Peyer's patch (tissue), 4 donors: ENCODE measurements around the gene GPR85. TPM values are rescaled to one million over a fixed set of nuclear protein-coding genes. Genes with fewer than 3 reads are reported as not detected.

Experiments used
- DNase-seq, 3 donors: peaks; one replicate each; pipeline ENCODE4 v3.0.0-alpha.2; 2017 to 2019
- H3K27ac ChIP-seq, 4 donors: fragments of 200-600 bp; sonication (generic); one replicate each; pipeline ENCODE4 v1.5.1; 2016 to 2019
- H3K27me3 ChIP-seq, 2 donors: fragments of 200-600 bp; sonication (generic); one replicate each; pipeline ENCODE4 v1.5.1; 2019
- H3K36me3 ChIP-seq, 3 donors: fragments of 200-600 bp; sonication (generic); one replicate each; pipeline ENCODE4 v1.5.1; 2016 to 2019
- H3K4me1 ChIP-seq, 4 donors: fragments of 200-600 bp; sonication (generic); one replicate each; pipeline ENCODE4 v1.5.1; 2016 to 2019
- H3K4me3 ChIP-seq, 4 donors: fragments of 200-600 bp; sonication (generic); 1 replicate in 3 of 4; 2 replicates in 1 of 4; pipeline ENCODE4 v1.5.1; 2016 to 2019; ENCODE audit warnings: mild to moderate bottlenecking in 1 of 4
- H3K9me3 ChIP-seq, 4 donors: fragments of 200-600 bp; sonication (generic); one replicate each; pipeline ENCODE4 v1.5.1; 2016 to 2019; ENCODE audit warnings: mild to moderate bottlenecking in 1 of 4
- POLR2A ChIP-seq, 2 donors: fragments of 450-650 bp; IDR thresholded peaks; one replicate each; pipeline ENCODE4 v1.5.1; 2017; ENCODE audit warnings: antibody characterized with exemption in 2 of 2, mild to moderate bottlenecking in 2 of 2, moderate library complexity in 2 of 2
- total RNA-seq, 4 donors: library from RNA; depleted of rRNA; stranded (reverse); fragments of >200 nt; gene quantifications; one replicate each; pipeline ENCODE4 v1.1.0, GENCODE V29; 2016
- TF ChIP-seq, protein P1 (sequence below), 6 experiments: fragments of 450-650 bp in 4 of 6; fragments of 200-600 bp in 2 of 6; sonication (generic) in 1 of 6; IDR thresholded peaks; one replicate each; pipeline ENCODE4 v1.5.1; 2017 to 2019; ENCODE audit warnings: antibody characterized with exemption in 6 of 6, mild to moderate bottlenecking in 3 of 6, moderate library complexity in 1 of 6

GPR85 gene
- total RNA-seq, 4 donors from 2014 or later, result not detected

DNA sequence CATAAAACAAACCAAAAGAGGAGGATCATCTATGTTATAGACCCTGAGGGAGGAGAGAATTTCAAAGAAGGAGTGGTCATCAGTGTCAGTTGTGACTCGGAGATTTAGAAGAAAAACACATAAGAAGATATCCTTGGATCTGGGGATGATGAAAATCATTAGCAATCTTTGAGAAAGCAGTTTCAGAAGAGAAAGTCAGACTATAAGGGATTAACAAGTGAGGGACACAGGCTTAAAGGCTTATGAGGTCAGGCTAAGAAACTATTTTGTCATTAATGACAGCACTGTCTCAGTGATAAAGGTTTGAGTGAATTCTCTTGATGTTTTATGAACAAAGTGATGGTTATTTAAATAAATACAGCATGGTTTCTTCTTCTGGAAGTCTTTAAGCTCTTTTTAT, 6.1 kb upstream of the GPR85 start:
- no peaks in the 10 kb centered on the region for H3K9me3 ChIP-seq
- no peak for TF ChIP-seq POLR2A (IDR thresholded peaks at IDR 0.05)
- TF ChIP-seq, protein P1, sequence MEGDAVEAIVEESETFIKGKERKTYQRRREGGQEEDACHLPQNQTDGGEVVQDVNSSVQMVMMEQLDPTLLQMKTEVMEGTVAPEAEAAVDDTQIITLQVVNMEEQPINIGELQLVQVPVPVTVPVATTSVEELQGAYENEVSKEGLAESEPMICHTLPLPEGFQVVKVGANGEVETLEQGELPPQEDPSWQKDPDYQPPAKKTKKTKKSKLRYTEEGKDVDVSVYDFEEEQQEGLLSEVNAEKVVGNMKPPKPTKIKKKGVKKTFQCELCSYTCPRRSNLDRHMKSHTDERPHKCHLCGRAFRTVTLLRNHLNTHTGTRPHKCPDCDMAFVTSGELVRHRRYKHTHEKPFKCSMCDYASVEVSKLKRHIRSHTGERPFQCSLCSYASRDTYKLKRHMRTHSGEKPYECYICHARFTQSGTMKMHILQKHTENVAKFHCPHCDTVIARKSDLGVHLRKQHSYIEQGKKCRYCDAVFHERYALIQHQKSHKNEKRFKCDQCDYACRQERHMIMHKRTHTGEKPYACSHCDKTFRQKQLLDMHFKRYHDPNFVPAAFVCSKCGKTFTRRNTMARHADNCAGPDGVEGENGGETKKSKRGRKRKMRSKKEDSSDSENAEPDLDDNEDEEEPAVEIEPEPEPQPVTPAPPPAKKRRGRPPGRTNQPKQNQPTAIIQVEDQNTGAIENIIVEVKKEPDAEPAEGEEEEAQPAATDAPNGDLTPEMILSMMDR (IDR thresholded peaks at IDR 0.05), result no peak
- no peak overlapping the region for H3K27ac ChIP-seq
- DNase-seq, result no peak
- no peak overlapping the region for H3K4me3 ChIP-seq
- no peaks in the 10 kb centered on the region for H3K36me3 ChIP-seq
- H3K4me1 ChIP-seq, result no peaks in the 10 kb centered on the region
- H3K27me3 ChIP-seq, result no peaks in the 10 kb centered on the region

DNA sequence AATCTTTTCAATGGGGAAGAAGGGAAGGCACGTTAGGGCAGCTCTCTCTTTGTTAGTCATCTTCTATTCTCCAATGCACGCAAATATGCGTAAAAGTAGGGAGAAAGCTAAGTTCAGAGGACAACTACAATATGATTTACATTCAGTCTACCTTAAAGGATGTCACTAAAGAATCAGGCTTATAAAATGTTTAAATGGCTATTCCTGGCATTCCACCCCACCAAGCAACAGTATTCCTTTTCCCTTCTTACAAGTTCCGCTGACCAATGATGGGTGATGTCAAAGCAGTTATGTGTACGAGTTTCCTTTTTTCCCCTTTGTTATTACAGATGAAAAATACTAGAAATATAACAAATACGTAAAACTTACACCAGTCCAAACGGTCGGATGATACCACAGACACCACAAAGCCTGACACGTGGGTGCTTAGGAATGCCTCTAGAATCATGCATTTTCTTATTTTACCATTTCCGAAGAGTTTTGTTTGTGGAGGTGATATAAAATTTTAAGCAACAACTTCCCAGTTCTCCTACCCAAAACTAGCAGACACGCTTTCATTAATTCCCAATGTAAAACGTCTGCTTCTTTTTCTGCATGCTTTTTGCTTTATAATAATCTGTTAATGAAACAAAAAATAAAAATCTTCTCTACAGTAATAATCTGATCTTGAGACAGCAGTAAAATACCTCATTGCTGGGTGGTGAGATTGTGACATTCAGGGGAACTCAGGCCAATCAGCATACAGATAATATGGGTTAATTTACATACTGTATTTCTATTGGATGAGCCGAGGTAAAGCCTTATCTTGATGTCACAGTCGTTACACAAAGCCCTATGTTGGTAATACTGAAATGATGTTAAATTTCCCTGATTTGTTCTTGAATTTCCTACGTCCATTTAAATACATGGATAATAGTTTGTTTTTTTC, 708 bp upstream of the GPR85 start:
- Histone ChIP-seq H3K9me3 (no peaks in the 10 kb centered on the region), H3K27me3 (no peaks in the 10 kb centered on the region), H3K4me3 (peak overlapping the region in 1 of 4 donors; percentile 45), H3K36me3 (no peaks in the 10 kb centered on the region), H3K27ac (peak overlapping the region in 1 of 4 donors; percentile 9), H3K4me1 (no peaks in the 10 kb centered on the region)
- no peak for TF ChIP-seq POLR2A (IDR thresholded peaks at IDR 0.05)
- TF ChIP-seq, protein P1 (IDR thresholded peaks at IDR 0.05), result no peak
- DNase-seq, result no peak

DNA sequence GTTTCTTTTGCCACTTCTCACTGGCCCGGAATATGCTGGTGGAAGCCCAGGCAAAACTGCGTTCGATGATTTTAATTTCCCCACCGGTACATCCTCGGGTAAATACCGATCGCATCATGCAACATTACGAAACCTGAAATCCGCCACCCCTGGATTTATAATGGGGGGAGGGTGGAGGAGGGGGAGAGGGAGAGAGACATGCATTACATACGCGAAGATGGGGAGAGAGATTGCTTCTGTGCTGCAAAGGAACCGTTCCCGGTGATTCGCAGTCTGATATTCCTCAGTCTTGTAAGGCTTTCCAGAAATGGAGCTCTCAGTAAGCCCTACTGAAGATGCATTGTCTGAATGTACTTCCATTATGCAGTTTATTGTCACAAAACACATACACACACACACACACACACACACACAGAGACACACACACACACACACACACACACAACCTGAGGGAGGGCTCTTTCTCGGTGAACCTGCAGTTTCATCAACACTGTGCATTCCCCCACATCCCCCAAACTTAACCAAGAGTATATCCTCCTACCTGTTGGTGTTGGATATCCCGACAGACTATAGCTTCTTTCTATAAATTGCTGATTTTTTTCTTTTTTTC, 741 bp downstream of the GPR85 start:
- Histone ChIP-seq H3K27ac (no peak overlapping the region), H3K4me3 (peak overlapping the region in 1 of 4 donors; percentile 45), H3K27me3 (no peaks in the 10 kb centered on the region), H3K36me3 (no peaks in the 10 kb centered on the region), H3K9me3 (no peaks in the 10 kb centered on the region), H3K4me1 (no peaks in the 10 kb centered on the region)
- TF ChIP-seq POLR2A (IDR thresholded peaks at IDR 0.05), result no peak
- TF ChIP-seq, protein P1 (IDR thresholded peaks at IDR 0.05), result no peak
- no peak for DNase-seq

DNA sequence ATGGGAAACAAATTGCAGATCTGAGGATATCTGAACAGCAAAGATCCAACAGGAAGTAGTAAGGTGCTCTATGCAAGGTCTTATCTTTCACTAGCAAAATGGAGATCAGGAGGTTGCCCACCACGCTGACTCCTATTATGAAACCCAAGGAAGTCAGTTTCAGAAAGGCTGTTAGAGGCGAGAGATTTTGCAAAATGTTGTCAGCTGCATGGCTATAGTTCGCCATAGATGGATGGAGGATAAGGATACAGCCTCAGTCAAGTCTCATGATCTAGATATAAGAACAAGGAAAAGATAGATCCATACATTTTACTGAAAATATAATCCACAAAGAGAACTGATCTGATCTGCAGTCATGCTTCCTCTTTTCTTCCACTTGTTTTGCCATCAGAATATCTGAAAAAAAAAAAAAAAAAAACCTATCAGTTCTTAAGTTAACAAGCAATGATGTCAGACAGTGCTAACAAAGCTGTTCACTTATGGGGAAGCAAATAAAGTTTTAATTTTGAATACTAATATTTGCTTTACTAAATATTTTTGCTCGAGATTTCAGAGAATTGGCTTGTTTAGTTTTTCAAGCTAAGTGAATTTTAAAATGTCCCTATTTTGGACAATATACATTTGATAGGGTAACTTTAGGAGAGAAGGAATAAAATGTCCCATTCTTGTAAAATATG, 2.0 kb downstream of the GPR85 start:
- Histone ChIP-seq H3K27ac (no peak overlapping the region), H3K27me3 (no peaks in the 10 kb centered on the region), H3K9me3 (no peaks in the 10 kb centered on the region), H3K4me3 (no peak overlapping the region), H3K36me3 (no peaks in the 10 kb centered on the region), H3K4me1 (no peaks in the 10 kb centered on the region)
- DNase-seq, result no peak
- TF ChIP-seq POLR2A (IDR thresholded peaks at IDR 0.05), result no peak
- TF ChIP-seq, protein P1 (IDR thresholded peaks at IDR 0.05), result no peak

DNA sequence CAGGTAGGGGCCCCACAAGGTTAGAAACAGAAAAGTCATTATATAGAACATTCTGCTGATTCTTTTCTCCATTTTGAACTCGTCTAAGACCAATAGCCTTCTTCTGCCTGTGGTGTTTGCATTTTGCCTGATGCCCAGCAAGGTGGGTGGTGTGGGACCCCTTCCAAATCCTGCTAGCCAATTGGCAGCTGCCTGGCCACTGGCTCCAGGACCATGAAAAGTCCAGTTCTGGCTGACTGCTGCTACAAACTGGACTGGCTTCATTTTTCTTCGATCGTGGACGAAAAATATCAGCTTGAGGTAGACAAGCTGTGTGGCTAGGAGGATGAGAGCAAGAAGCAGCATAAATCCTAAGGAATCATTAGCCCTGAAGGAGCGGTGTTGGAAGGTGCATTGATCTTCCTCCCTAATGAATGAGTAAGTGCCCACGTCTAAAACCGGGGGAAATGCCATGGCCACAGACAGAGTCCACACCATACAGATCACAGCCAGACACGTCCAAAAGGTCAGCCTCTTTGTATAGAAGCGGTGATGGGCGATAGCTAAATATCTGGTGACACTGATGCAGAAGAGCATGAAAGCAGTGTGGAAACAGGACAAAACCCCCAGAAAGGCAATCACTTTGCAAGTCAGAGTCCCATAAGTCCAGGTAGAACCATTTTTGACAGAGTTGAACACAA, 2.7 kb downstream of the GPR85 start:
- Histone ChIP-seq H3K27ac (no peak overlapping the region), H3K27me3 (no peaks in the 10 kb centered on the region), H3K4me3 (no peak overlapping the region), H3K36me3 (no peaks in the 10 kb centered on the region), H3K9me3 (no peaks in the 10 kb centered on the region), H3K4me1 (no peaks in the 10 kb centered on the region)
- no peak for TF ChIP-seq POLR2A (IDR thresholded peaks at IDR 0.05)
- TF ChIP-seq, protein P1 (IDR thresholded peaks at IDR 0.05), result no peak
- no peak for DNase-seq
